SK-N-SH (cell line): ENCODE data around the gene LHPP.

ENCODE experiments used
- MXI1 ChIP-seq: IDR thresholded peaks from 2 replicates; pipeline ENCODE4 v1.6.1; 2012; ENCODE audit warnings: mild to moderate bottlenecking, low read depth, low read length, improper control_type of control experiment
- NRF1 ChIP-seq: IDR thresholded peaks from 2 replicates; pipeline ENCODE4 v1.6.1; 2012; ENCODE audit warnings: low read depth, mild to moderate bottlenecking, low read length
- SMC3 ChIP-seq: IDR thresholded peaks from 2 replicates; pipeline ENCODE4 v1.6.1; 2012; ENCODE audit warnings: low read depth, low read length, improper control_type of control experiment
- TF ChIP-seq, protein P1 (sequence below): fragments of 200-600 bp; sonication (generic); IDR thresholded peaks from 2 replicates; pipeline ENCODE4 v1.6.1; 2017; ENCODE audit warnings: antibody characterized with exemption, mild to moderate bottlenecking, moderate library complexity
- TF ChIP-seq, protein P2 (sequence below): fragments of 150-350 bp; IDR thresholded peaks from 2 replicates; pipeline ENCODE4 v1.6.1; 2017; ENCODE audit warnings: antibody characterized with exemption, low read length, low read depth, borderline replicate concordance

DNA sequence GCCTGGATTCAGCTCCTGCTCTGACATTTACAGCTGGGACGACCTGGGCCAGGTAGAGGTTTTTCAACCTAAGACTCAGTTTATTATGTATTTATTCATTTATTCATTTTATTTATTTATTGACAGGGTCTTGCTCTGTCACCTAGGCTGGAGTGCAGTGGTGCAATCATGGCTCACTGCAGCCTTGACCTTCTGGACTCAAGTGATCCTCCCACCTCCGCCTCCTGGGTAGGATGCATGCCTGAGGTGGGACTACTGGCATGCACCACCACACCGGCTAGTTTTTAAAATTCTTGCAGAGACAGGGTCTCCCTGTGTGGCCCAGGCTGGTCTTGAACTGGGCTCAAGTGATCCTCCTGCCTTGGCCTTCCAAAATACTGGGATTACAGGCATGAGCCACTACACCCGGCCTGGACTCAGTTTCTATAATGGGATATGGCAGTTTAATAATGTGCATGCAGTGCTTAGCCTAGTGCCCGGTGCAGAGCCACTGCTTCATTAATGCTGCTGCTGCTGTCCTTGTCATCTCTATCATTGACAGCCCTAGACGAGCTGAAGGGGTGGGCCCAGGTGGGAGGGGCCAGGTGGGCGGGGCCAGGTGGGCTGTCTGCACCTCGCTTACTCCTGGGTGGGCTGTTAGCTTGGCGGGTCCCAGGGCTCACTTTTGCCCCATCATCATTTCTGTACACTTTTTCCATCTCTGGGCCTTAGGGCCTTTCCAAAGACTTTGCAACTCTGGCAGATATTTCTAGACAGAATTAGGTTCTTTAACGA, 92.6 kb downstream of the LHPP start:
- TF ChIP-seq, protein P1, sequence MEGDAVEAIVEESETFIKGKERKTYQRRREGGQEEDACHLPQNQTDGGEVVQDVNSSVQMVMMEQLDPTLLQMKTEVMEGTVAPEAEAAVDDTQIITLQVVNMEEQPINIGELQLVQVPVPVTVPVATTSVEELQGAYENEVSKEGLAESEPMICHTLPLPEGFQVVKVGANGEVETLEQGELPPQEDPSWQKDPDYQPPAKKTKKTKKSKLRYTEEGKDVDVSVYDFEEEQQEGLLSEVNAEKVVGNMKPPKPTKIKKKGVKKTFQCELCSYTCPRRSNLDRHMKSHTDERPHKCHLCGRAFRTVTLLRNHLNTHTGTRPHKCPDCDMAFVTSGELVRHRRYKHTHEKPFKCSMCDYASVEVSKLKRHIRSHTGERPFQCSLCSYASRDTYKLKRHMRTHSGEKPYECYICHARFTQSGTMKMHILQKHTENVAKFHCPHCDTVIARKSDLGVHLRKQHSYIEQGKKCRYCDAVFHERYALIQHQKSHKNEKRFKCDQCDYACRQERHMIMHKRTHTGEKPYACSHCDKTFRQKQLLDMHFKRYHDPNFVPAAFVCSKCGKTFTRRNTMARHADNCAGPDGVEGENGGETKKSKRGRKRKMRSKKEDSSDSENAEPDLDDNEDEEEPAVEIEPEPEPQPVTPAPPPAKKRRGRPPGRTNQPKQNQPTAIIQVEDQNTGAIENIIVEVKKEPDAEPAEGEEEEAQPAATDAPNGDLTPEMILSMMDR, result no peak
- TF ChIP-seq MXI1 (no peak), SMC3 (no peak), NRF1 (no peak)
- TF ChIP-seq, protein P2, sequence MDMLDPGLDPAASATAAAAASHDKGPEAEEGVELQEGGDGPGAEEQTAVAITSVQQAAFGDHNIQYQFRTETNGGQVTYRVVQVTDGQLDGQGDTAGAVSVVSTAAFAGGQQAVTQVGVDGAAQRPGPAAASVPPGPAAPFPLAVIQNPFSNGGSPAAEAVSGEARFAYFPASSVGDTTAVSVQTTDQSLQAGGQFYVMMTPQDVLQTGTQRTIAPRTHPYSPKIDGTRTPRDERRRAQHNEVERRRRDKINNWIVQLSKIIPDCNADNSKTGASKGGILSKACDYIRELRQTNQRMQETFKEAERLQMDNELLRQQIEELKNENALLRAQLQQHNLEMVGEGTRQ, result no peak
